PC-9 (cell line): ENCODE results near the gene EIF2S1.

Experiments
- CTCF ChIP-seq: fragments of 200-600 bp; sonication (generic); conservative IDR thresholded peaks from 2 replicates; pipeline ENCODE4 v1.6.1; 2017; ENCODE audit warnings: mixed run types, antibody characterized with exemption, mild to moderate bottlenecking, moderate library complexity
- EZH2 ChIP-seq: fragments of 200-600 bp; sonication (generic); IDR thresholded peaks from 2 replicates; pipeline ENCODE4 v1.8.0; 2017; ENCODE audit warnings: antibody characterized with exemption, low read depth

GRCh38 chr14:67405771-67406170 is 45.6 kb downstream of the EIF2S1 start:
- TF ChIP-seq CTCF (no peak), EZH2 (no peak)
